Lower leg skin (tissue), 3 donors: ENCODE data around the gene TIAM2.

Experiments used
- CTCF ChIP-seq, 3 donors: fragments of 450-650 bp; IDR thresholded peaks; one replicate each; pipeline ENCODE4 v1.5.1; 2016; ENCODE audit warnings: antibody characterized with exemption in 3 of 3, mild to moderate bottlenecking in 3 of 3, moderate library complexity in 2 of 3
- POLR2A ChIP-seq, 2 donors: fragments of 450-650 bp; IDR thresholded peaks; one replicate each; pipeline ENCODE4 v1.6.1; 2016 to 2017; ENCODE audit warnings: antibody characterized with exemption in 2 of 2, mild to moderate bottlenecking in 1 of 2, moderate library complexity in 1 of 2

GRCh38 chr6:155001482-155001881, 6.4 kb downstream of the TIAM2 start:
- TF ChIP-seq CTCF (IDR thresholded peaks at IDR 0.05): no peak
- TF ChIP-seq POLR2A (IDR thresholded peaks at IDR 0.05): no peak
